Spleen (tissue), 11 donors: ENCODE data around the gene PRRT1B. TPM values are rescaled to one million over a fixed set of nuclear protein-coding genes. Genes with fewer than 3 reads are reported as not detected.

Experiments
- DNase-seq: peaks from one replicate; pipeline ENCODE4 v3.0.0-alpha.2; 2020
- H3K27ac ChIP-seq, 8 donors: fragments of 200-600 bp; sonication (generic) in 7 of 8; 1 replicate in 4 of 8; 2 replicates in 4 of 8; pipeline versions ENCODE4 v1.5.0 to v1.8.0; 2016 to 2021; ENCODE audit warnings: inconsistent platforms in 4 of 8, mild to moderate bottlenecking in 4 of 8, moderate library complexity in 1 of 8
- H3K27me3 ChIP-seq, 7 donors: fragments of 200-600 bp; sonication (generic) in 6 of 7; replicated peaks in 1 of 7; 1 replicate in 4 of 7; 2 replicates in 3 of 7; pipeline versions ENCODE4 v1.5.0 to v1.8.0; 2016 to 2021; ENCODE audit warnings: inconsistent platforms in 3 of 7, mild to moderate bottlenecking in 1 of 7
- H3K36me3 ChIP-seq, 6 donors: fragments of 200-600 bp; sonication (generic) in 5 of 6; 1 replicate in 4 of 6; 2 replicates in 2 of 6; pipeline versions ENCODE4 v1.5.0 to v1.8.0; 2016 to 2021; ENCODE audit warnings: inconsistent platforms in 2 of 6
- H3K4me1 ChIP-seq, 6 donors: fragments of 200-600 bp; sonication (generic) in 5 of 6; 1 replicate in 3 of 6; 2 replicates in 3 of 6; pipeline versions ENCODE4 v1.5.0 to v1.8.0; 2016 to 2021; ENCODE audit warnings: inconsistent platforms in 3 of 6
- H3K4me3 ChIP-seq, 8 donors: fragments of 200-600 bp; sonication (generic) in 7 of 8; 1 replicate in 4 of 8; 2 replicates in 4 of 8; pipeline versions ENCODE4 v1.5.0 to v1.8.0; 2016 to 2021; ENCODE audit warnings: inconsistent platforms in 4 of 8, mild to moderate bottlenecking in 4 of 8, moderate library complexity in 2 of 8
- H3K9me3 ChIP-seq, 8 donors: fragments of 200-600 bp; sonication (generic) in 7 of 8; 1 replicate in 4 of 8; 2 replicates in 4 of 8; pipeline versions ENCODE4 v1.5.0 to v1.8.0; 2016 to 2021; ENCODE audit warnings: inconsistent platforms in 4 of 8
- POLR2A ChIP-seq, 3 donors: fragments of 450-650 bp; IDR thresholded peaks; one replicate each; pipeline ENCODE4 v1.5.1; 2017; ENCODE audit warnings: antibody characterized with exemption in 3 of 3, mild to moderate bottlenecking in 1 of 3
- POLR2AphosphoS5 ChIP-seq, 3 donors: sonication (generic); formaldehyde crosslinking; IDR thresholded peaks; one replicate each; pipeline ENCODE4 v1.5.1; 2017; ENCODE audit warnings: antibody characterized with exemption in 3 of 3
- WGBS, 5 donors: extraction: QIAGEN DNeasy Blood & Tissue Kit in 3 of 5; methylation state at CpG; one replicate each; pipeline versions ENCODE4 v1.1.5 to v1.1.7; 2013 to 2018; 5-methylcytosine and 5-hydroxymethylcytosine counted together
- intact Hi-C: fragments of 100-400 bp; cut with DNase I; formaldehyde crosslinking; loops from one replicate; pipeline ENCODE4 v1.15.0; 2023; ENCODE audit warnings: low total_unique reads
- polyA plus RNA-seq, 3 donors: library from polyadenylated mRNA; stranded (reverse); fragments of 200-250 nt; gene quantifications; one replicate each; pipeline ENCODE4 v1.2.1, GENCODE V29; 2013
- total RNA-seq, 7 donors: library from RNA; depleted of rRNA in 3 of 7; stranded (reverse); fragments of >200 nt in 3 of 7; fragmentation: NEBNext Ultra II Directional in 4 of 7; extraction: Animal tissue kit (Norgen Biotek cat#: 25700) in 4 of 7; gene quantifications; one replicate each; pipeline versions ENCODE4 v1.1.0 to v1.2.1, GENCODE V29; 2016 to 2021
- TF ChIP-seq, protein P1 (sequence below), 11 experiments: fragments of 200-600 bp in 7 of 11; fragments of 450-650 bp in 4 of 11; sonication (generic) in 4 of 11; IDR thresholded peaks in 8 of 11; conservative IDR thresholded peaks in 3 of 11; 1 replicate in 7 of 11; 2 replicates in 4 of 11; pipeline versions ENCODE4 v1.4.0 to v1.8.0; 2016 to 2021; ENCODE audit warnings: antibody characterized with exemption in 11 of 11, inconsistent platforms in 4 of 11, mild to moderate bottlenecking in 1 of 11
- donor health status: healthy with polysubstance abuse.
- donor health status: DM: no; HTN: no; CAD: no; lungs with moderate emphysema.
- donor health status: DM: no; HTN: no; CAD: no.
- donor health status: Bipolar disorder and iron deficiency.
- donor health status: healthy.
- donor health status: DM: no; HTN: no; CAD: no.
- donor health status: DM: yes; HTN: yes; CAD: no.

PRRT1B gene
- total and polyA plus RNA-seq, 10 donors: not detected

DNA sequence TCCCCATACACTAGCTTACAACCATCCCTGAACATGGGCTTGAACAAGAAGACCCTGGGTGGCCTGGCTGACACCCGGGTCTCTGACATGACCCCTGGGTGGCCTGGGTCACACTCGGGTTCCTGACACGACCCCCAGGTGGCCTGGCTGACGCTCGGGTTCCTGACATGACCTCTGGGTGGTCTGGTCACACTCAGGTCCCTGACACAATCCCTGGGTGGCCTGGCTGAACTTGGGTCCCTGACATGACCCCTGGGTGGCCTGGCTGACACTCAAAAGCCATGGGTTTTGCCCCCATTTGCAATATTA is 38.0 kb downstream of the PRRT1B start:
- WGBS, 5 donors: 85 to 97% (median 92%) methylated on average over 5 of the region's 5 CpGs
- TF ChIP-seq POLR2AphosphoS5 (IDR thresholded peaks at IDR 0.05): no peak
- TF ChIP-seq, protein P1, sequence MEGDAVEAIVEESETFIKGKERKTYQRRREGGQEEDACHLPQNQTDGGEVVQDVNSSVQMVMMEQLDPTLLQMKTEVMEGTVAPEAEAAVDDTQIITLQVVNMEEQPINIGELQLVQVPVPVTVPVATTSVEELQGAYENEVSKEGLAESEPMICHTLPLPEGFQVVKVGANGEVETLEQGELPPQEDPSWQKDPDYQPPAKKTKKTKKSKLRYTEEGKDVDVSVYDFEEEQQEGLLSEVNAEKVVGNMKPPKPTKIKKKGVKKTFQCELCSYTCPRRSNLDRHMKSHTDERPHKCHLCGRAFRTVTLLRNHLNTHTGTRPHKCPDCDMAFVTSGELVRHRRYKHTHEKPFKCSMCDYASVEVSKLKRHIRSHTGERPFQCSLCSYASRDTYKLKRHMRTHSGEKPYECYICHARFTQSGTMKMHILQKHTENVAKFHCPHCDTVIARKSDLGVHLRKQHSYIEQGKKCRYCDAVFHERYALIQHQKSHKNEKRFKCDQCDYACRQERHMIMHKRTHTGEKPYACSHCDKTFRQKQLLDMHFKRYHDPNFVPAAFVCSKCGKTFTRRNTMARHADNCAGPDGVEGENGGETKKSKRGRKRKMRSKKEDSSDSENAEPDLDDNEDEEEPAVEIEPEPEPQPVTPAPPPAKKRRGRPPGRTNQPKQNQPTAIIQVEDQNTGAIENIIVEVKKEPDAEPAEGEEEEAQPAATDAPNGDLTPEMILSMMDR (IDR thresholded peaks at IDR 0.05 in 8 of 11, conservative IDR thresholded peaks at IDR 0.05 in 3 of 11): no peak
- no peak for TF ChIP-seq POLR2A (IDR thresholded peaks at IDR 0.05)
- Histone ChIP-seq H3K27ac (peak overlapping the region in 2 of 8 donors; percentile 75 to 84), H3K9me3 (no peaks in the 10 kb centered on the region), H3K4me3 (no peak overlapping the region), H3K27me3 (no peaks in the 10 kb centered on the region), H3K36me3 (peaks cover 8 to 88% (median 68%) of the 10 kb centered on the region in 6 donors), H3K4me1 (peaks cover 21 to 48% (median 39%) of the 10 kb centered on the region in 6 donors)
- intact Hi-C loops: no loop called here
- DNase-seq: no peak

DNA sequence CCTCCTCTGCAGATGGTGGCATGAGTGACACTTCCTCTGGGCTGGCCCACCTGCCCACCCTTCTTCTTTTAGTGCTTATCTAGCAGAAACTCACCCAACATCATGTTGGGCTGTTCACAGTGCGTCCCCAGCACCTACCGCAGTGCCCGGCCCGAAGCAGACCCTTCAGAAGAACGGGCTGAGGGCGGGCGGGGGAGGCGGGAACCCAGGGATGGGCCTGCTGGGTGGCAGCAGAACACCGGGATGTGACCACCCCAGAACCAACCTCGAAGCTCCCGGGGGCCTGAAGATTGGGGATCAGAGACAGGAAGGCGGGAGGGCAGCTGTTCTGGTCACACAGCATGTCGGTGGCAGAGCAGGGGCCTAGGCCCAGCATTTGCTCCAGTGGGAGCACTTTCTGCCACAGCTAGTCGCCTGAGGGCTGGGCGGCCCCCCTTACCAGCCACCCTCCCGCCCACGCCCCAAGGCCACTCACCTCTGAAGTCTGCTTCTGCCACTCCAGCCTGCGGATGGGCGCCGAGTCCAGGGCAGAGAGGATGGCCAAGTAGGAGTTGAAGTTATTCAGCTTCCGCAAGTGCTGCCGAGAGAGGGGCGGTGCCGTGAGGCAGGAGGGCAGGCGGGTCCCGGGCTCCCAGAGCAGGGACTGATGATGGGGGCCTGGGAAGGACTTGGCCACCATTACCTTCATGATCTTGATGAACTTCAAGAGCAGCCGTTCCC is 38.7 kb downstream of the PRRT1B start:
- Histone ChIP-seq H3K4me3 (no peak overlapping the region), H3K9me3 (no peaks in the 10 kb centered on the region), H3K4me1 (peaks cover 20 to 41% (median 32%) of the 10 kb centered on the region in 6 donors), H3K27me3 (no peaks in the 10 kb centered on the region), H3K36me3 (peaks cover 8 to 88% (median 70%) of the 10 kb centered on the region in 6 donors), H3K27ac (peak overlapping the region in 7 of 8 donors; percentile 45 to 84 (median 67))
- TF ChIP-seq POLR2AphosphoS5 (IDR thresholded peaks at IDR 0.05) (peak in 1 of 3 donors; percentile 35), POLR2A (IDR thresholded peaks at IDR 0.05) (no peak)
- TF ChIP-seq, protein P1 (IDR thresholded peaks at IDR 0.05 in 8 of 11, conservative IDR thresholded peaks at IDR 0.05 in 3 of 11): no peak
- WGBS, 5 donors: 89 to 92% (median 90%) methylated on average over 19 to 27 of the region's 27 CpGs
- intact Hi-C loops: no loop called here
- no peak for DNase-seq

DNA sequence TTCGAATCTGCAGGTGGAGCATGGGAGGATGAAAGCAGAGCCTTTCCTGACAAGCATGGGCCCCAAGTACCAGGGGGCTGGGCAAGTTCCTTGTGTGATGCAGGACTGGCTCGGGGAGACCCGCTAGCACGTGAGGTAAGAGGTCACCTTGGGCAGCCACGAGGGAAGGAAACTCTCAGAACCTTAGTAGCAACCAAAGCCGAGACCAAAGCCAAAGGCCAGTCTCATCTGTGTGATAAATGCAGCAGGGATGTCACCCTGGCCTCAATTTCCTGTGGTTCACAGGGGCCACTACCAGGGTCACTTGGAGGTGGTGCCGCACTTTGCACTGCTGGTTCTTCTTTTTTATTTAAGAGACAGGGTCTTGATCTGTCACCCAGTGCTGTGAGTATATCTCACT is 39.5 kb downstream of the PRRT1B start:
- Histone ChIP-seq H3K27me3 (no peaks in the 10 kb centered on the region), H3K4me3 (peak overlapping the region in 1 of 8 donors; percentile 16), H3K9me3 (no peaks in the 10 kb centered on the region), H3K4me1 (peaks cover 16 to 34% (median 23%) of the 10 kb centered on the region in 6 donors), H3K27ac (peak overlapping the region; percentile 28 to 84 (median 64)), H3K36me3 (peaks cover 8 to 88% (median 70%) of the 10 kb centered on the region in 6 donors)
- peak; percentile 65 for DNase-seq
- WGBS, 5 donors: 33 to 66% (median 48%) methylated on average over 6 to 7 of the region's 7 CpGs
- TF ChIP-seq POLR2A (IDR thresholded peaks at IDR 0.05) (no peak), POLR2AphosphoS5 (IDR thresholded peaks at IDR 0.05) (no peak)
- TF ChIP-seq, protein P1 (IDR thresholded peaks at IDR 0.05 in 8 of 11, conservative IDR thresholded peaks at IDR 0.05 in 3 of 11): no peak
- intact Hi-C loops: no loop called here

DNA sequence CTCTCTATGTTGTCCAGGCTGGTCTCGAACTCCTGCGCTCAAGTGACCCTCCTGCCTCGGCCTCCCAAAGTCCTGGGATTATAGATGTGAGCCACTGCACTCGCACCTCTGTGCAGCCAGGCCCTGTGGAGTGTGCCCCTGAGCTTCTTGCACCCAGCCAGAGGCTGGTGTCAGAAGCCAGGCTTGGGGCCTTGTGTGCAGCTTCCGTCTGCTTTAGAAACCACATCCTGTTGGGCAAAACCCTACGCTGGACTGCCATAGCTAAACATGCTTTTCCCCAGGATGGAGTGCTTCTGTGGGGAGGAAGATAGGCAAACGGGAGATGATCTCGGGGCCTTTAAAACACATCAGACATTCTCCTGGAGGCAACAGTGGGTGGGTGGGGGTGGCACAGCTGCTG is 40.1 kb downstream of the PRRT1B start:
- Histone ChIP-seq H3K4me3 (peak overlapping the region in 1 of 8 donors; percentile 16), H3K27me3 (no peaks in the 10 kb centered on the region), H3K9me3 (no peaks in the 10 kb centered on the region), H3K27ac (peak overlapping the region; percentile 28 to 84 (median 64)), H3K36me3 (peaks cover 8 to 88% (median 69%) of the 10 kb centered on the region in 6 donors), H3K4me1 (peaks cover 17 to 36% (median 26%) of the 10 kb centered on the region in 6 donors)
- DNase-seq: peak; percentile 89
- TF ChIP-seq POLR2A (IDR thresholded peaks at IDR 0.05) (no peak), POLR2AphosphoS5 (IDR thresholded peaks at IDR 0.05) (peak; percentile 59 to 68 (median 60))
- TF ChIP-seq, protein P1 (IDR thresholded peaks at IDR 0.05 in 8 of 11, conservative IDR thresholded peaks at IDR 0.05 in 3 of 11): no peak
- 17 to 35% (median 21%) methylated on average over 8 of the region's 8 CpGs for WGBS, 5 donors
- intact Hi-C loops: no loop called here
